Erythroblast (primary cell): Measurements from ENCODE around the gene SLC1A2.

Source experiments
- GATA1 ChIP-seq: IDR thresholded peaks from 2 replicates; pipeline ENCODE4 v1.6.1; 2011; ENCODE audit warnings: low read depth, mild to moderate bottlenecking, control low read depth, low read length, moderate library complexity
- POLR2A ChIP-seq: IDR thresholded peaks from 2 replicates; pipeline ENCODE4 v1.6.1; 2011; ENCODE audit warnings: mild to moderate bottlenecking, low read length

DNA sequence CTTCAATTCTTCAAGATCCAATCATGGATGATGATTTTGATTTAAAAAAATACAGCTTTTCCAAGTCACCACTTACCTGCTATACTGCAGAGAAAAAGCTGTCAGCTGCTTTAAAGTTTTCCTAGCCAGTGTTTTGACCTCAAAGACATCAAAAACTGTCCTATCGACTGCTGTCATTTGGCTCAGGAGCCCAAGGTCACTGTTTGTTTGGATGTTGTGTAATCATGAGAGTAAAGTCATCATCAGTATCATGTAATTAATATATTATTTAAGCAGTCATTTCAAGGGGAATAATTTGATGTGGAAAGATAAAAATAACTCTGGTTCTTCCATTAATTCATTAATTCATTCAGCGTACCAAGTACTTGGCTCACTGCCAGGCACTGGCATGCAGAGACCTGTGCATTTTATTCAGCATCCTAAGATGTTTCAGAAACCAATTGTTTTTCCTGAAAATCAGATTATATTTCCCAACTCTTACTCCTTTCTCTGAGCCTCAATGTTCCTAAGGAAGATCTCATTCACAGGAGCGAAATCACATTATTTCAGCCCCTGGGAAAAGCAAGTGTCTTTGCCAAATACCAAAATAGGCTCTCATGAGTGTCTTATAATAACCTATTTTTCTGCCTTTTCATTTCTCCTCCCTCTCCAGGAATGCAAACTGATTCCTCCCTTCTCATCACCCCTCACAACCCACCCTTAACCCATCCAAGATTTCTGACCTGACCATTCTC is 59.9 kb downstream of the SLC1A2 start:
- TF ChIP-seq POLR2A = no peak
- TF ChIP-seq GATA1 = no peak
